GM23338 (cell line): ENCODE data around the gene JUP. TPM values are rescaled to one million over a fixed set of nuclear protein-coding genes. Genes with fewer than 3 reads are reported as not detected.

Experiments
- ATAC-seq: fragments of 200-7000 bp; cut with Tn5 transposase; 3 replicates; pipeline ENCODE4 v1.9.1; 2020
- DNase-seq: peaks from one replicate; pipeline ENCODE4 v3.0.0-alpha.2; 2015; ENCODE audit warnings: low spot score
- H2AFZ ChIP-seq: fragments of 200-600 bp; sonication (generic); 2 replicates; pipeline ENCODE4 v1.8.0; 2016; ENCODE audit warnings: antibody characterized with exemption, mild to moderate bottlenecking, moderate library complexity
- H3F3A ChIP-seq: fragments of 200-600 bp; sonication (generic); replicated peaks from 2 replicates; pipeline ENCODE4 v1.8.0; 2017; ENCODE audit warnings: antibody characterized with exemption, mixed run types, low read depth
- H3K27ac ChIP-seq: fragments of 200-600 bp; sonication (generic); 2 replicates; pipeline ENCODE4 v1.6.1; 2016; ENCODE audit warnings: low read depth
- H3K27me3 ChIP-seq: fragments of 200-600 bp; sonication (generic); 2 replicates; pipeline ENCODE4 v1.8.0; 2016; ENCODE audit warnings: mild to moderate bottlenecking, mixed run types, moderate library complexity; ENCODE audit not compliant: insufficient read depth
- H3K36me3 ChIP-seq: fragments of 200-600 bp; sonication (generic); 2 replicates; pipeline ENCODE4 v1.8.0; 2016; ENCODE audit warnings: mild to moderate bottlenecking; ENCODE audit not compliant: insufficient read depth
- H3K4me1 ChIP-seq: fragments of 200-600 bp; sonication (generic); 2 replicates; pipeline ENCODE4 v1.8.0; 2016; ENCODE audit warnings: mild to moderate bottlenecking, moderate library complexity; ENCODE audit not compliant: insufficient read depth
- H3K4me2 ChIP-seq: fragments of 200-600 bp; sonication (generic); 2 replicates; pipeline ENCODE4 v1.7.1; 2017; ENCODE audit warnings: mixed run types
- H3K4me3 ChIP-seq: fragments of 200-600 bp; sonication (generic); 2 replicates; pipeline ENCODE4 v1.6.1; 2016; ENCODE audit warnings: mixed run types
- H3K79me2 ChIP-seq: fragments of 200-600 bp; sonication (generic); replicated peaks from 2 replicates; pipeline ENCODE4 v1.8.0; 2017; ENCODE audit warnings: mild to moderate bottlenecking; ENCODE audit not compliant: insufficient read depth
- H3K9me2 ChIP-seq: fragments of 200-600 bp; sonication (generic); 2 replicates; pipeline ENCODE4 v1.8.0; 2017; ENCODE audit not compliant: insufficient read depth
- H4K20me1 ChIP-seq: fragments of 200-600 bp; sonication (generic); replicated peaks from 2 replicates; pipeline ENCODE4 v1.8.0; 2017; ENCODE audit warnings: mild to moderate bottlenecking; ENCODE audit not compliant: insufficient read depth
- H3K27ac Mint-ChIP-seq: 2 replicates; pipeline ENCODE4 v1.8.0; 2020; ENCODE audit warnings: inconsistent platforms, mild to moderate bottlenecking, moderate library complexity, mixed read lengths
- H3K27me3 Mint-ChIP-seq: 3 replicates; pipeline ENCODE4 v1.8.0; 2022; ENCODE audit warnings: low read depth, mild to moderate bottlenecking, moderate library complexity, mixed read lengths, inconsistent platforms; ENCODE audit not compliant: insufficient read depth, poor library complexity
- H3K36me3 Mint-ChIP-seq: 3 replicates; pipeline ENCODE4 v1.8.0; 2021; ENCODE audit warnings: low read depth, mild to moderate bottlenecking, inconsistent platforms, moderate library complexity, mixed read lengths
- H3K4me1 Mint-ChIP-seq: 3 replicates; pipeline ENCODE4 v1.8.0; 2020; ENCODE audit warnings: mild to moderate bottlenecking, inconsistent platforms, mixed read lengths
- H3K4me3 Mint-ChIP-seq: 3 replicates; pipeline ENCODE4 v1.8.0; 2021; ENCODE audit warnings: moderate library complexity, mild to moderate bottlenecking, inconsistent platforms, mixed read lengths
- H3K9me3 Mint-ChIP-seq: 3 replicates; pipeline ENCODE4 v1.8.0; 2020; ENCODE audit warnings: moderate library complexity, mild to moderate bottlenecking, inconsistent platforms, mixed read lengths
- CTCF ChIP-seq, 2 experiments: fragments of 200-600 bp in 1 of 2; sonication (generic) in 1 of 2; conservative IDR thresholded peaks; 2 replicates each; pipeline versions ENCODE4 v1.5.1 to v1.6.1; 2016 to 2017; ENCODE audit warnings: antibody characterized with exemption in 2 of 2, low read depth in 2 of 2, mild to moderate bottlenecking in 2 of 2, moderate library complexity in 1 of 2
- ETS1 ChIP-seq: IDR thresholded peaks from 2 replicates; pipeline ENCODE4 v1.6.1; 2016; ENCODE audit warnings: antibody characterized with exemption
- EZH2phosphoT487 ChIP-seq: fragments of 200-600 bp; sonication (generic); IDR thresholded peaks from one replicate; pipeline ENCODE4 v1.8.1; 2018; ENCODE audit warnings: antibody characterized with exemption; ENCODE audit not compliant: unreplicated experiment
- JUNB ChIP-seq: IDR thresholded peaks from one replicate; pipeline ENCODE4 v1.6.1; 2016; ENCODE audit warnings: antibody characterized with exemption; ENCODE audit not compliant: unreplicated experiment
- POLR2AphosphoS5 ChIP-seq: IDR thresholded peaks from 2 replicates; pipeline ENCODE4 v1.6.1; 2016; ENCODE audit warnings: antibody characterized with exemption, low read depth
- STAT1 ChIP-seq: IDR thresholded peaks from one replicate; pipeline ENCODE4 v1.6.1; 2016; ENCODE audit warnings: antibody characterized with exemption; ENCODE audit not compliant: unreplicated experiment
- ZNF114 ChIP-seq: fragments of 250-450 bp; sonication (Bioruptor Pico); IDR thresholded peaks from 2 replicates; pipeline ENCODE4 v1.5.0; 2020; ENCODE audit warnings: mild to moderate bottlenecking, moderate library complexity
- ZNF462 ChIP-seq: fragments of 250-450 bp; sonication (Bioruptor Pico); IDR thresholded peaks from 2 replicates; pipeline ENCODE4 v1.5.0; 2020; ENCODE audit warnings: mild to moderate bottlenecking, moderate library complexity
- polyA plus RNA-seq: library from polyadenylated mRNA; unstranded; fragments of >200 nt; fragmentation: Nextera tagmentation; extraction: Ambion mirVana; gene quantifications from 2 replicates; pipeline ENCODE4 v1.2.1, GENCODE V29; 2016
- total RNA-seq: library from RNA; depleted of rRNA; stranded (reverse); fragments of >200 nt; shearing (Covaris generic); gene quantifications from 2 replicates; pipeline ENCODE4 v1.2.3, GENCODE V29; 2014

The JUP gene
- total and polyA plus RNA-seq, 2 experiments from 2014 or later = 45.5 to 177 TPM

- no peak for TF ChIP-seq ZNF462 (CRISPR knock-in tag)
- TF ChIP-seq STAT1 = no peak
- no peak for TF ChIP-seq ZNF114 (CRISPR knock-in tag)
- TF ChIP-seq EZH2phosphoT487 = no peak
- no peak for TF ChIP-seq ETS1
These were observed 8.0 kb upstream of the JUP start (continued) for GRCh38 chr17:41794540-41794975.

- TF ChIP-seq JUNB (no peak), POLR2AphosphoS5 (peak; percentile 36; the same call in 1 of the 2 replicates), ETS1 (no peak), CTCF (conservative IDR thresholded peaks at IDR 0.05; ENCODE audit: low read depth in 2 of 2) (peak in 1 of 2 experiments; percentile 44; a peak in 2 of 4 replicates)
- H3K9me3 Mint-ChIP-seq = no peaks in the 10 kb centered on the region
- Histone ChIP-seq H3K4me3 (peak overlapping the region; percentile 42), H3K4me2 (peak overlapping the region; percentile 77), H2AFZ (no peak overlapping the region), H3K27me3 (peaks cover 42% of the 10 kb centered on the region), H3K27ac (no peak overlapping the region), H3K79me2 (no peaks in the 10 kb centered on the region), H4K20me1 (no peaks in the 10 kb centered on the region), H3F3A (peaks cover 13% of the 10 kb centered on the region; the same call in 1 of the 2 replicates), H3K36me3 (no peaks in the 10 kb centered on the region), H3K4me1 (peaks cover 31% of the 10 kb centered on the region), H3K9me2 (no peaks in the 10 kb centered on the region)
- peaks cover 36% of the 10 kb centered on the region for H3K4me1 Mint-ChIP-seq
- peaks cover 49% of the 10 kb centered on the region for H3K27me3 Mint-ChIP-seq
- H3K4me3 Mint-ChIP-seq = peak overlapping the region; percentile 63
- no peaks in the 10 kb centered on the region for H3K36me3 Mint-ChIP-seq
- peak overlapping the region; percentile 67; the same call in 1 of the 2 replicates for H3K27ac Mint-ChIP-seq
- DNase-seq (peak; percentile 93), ATAC-seq (peak; percentile 83)
These were observed 7.5 kb upstream of the JUP start for GRCh38 chr17:41793784-41794539.
